Neural progenitor cell (in vitro differentiated cells): ENCODE measurements around the gene GBA3. TPM values are rescaled to one million over a fixed set of nuclear protein-coding genes. Genes with fewer than 3 reads are reported as not detected.

Experiments used
- DNase-seq: peaks from one replicate; pipeline ENCODE4 v3.0.0-alpha.2; 2016; ENCODE audit warnings: low spot score
- H2AFZ ChIP-seq: fragments of 200-600 bp; sonication (generic); replicated peaks from 2 replicates; pipeline ENCODE4 v1.6.1; 2016; ENCODE audit warnings: antibody characterized with exemption
- H3F3A ChIP-seq: fragments of 200-600 bp; sonication (generic); 2 replicates; pipeline ENCODE4 v1.6.1; 2016; ENCODE audit warnings: antibody characterized with exemption, low read depth
- H3K27ac ChIP-seq: fragments of 200-600 bp; sonication (generic); 2 replicates; pipeline ENCODE4 v1.5.1; 2016; ENCODE audit warnings: mild to moderate bottlenecking
- H3K27me3 ChIP-seq: fragments of 200-600 bp; sonication (generic); 2 replicates; pipeline ENCODE4 v1.6.1; 2016; ENCODE audit warnings: mild to moderate bottlenecking, moderate library complexity
- H3K36me3 ChIP-seq: fragments of 200-600 bp; sonication (generic); 2 replicates; pipeline ENCODE4 v1.5.1; 2016
- H3K4me1 ChIP-seq: fragments of 200-600 bp; sonication (generic); 2 replicates; pipeline ENCODE4 v1.6.1; 2016; ENCODE audit warnings: mixed run types
- H3K4me2 ChIP-seq: fragments of 200-600 bp; sonication (generic); 2 replicates; pipeline ENCODE4 v1.6.1; 2016
- H3K4me3 ChIP-seq: fragments of 200-600 bp; sonication (generic); 2 replicates; pipeline ENCODE4 v1.5.1; 2016
- H3K79me2 ChIP-seq: fragments of 200-600 bp; sonication (generic); 2 replicates; pipeline ENCODE4 v1.6.1; 2016; ENCODE audit warnings: low read depth
- H3K9ac ChIP-seq: fragments of 200-600 bp; sonication (generic); 2 replicates; pipeline ENCODE4 v1.6.1; 2016
- H3K9me3 ChIP-seq: fragments of 200-600 bp; sonication (generic); 2 replicates; pipeline ENCODE4 v1.5.1; 2016; ENCODE audit warnings: low read depth
- H4K20me1 ChIP-seq: fragments of 200-600 bp; sonication (generic); 2 replicates; pipeline ENCODE4 v1.6.1; 2016; ENCODE audit warnings: low read depth
- H3K27ac Mint-ChIP-seq: 3 replicates; pipeline ENCODE4 v1.8.0; 2021; ENCODE audit warnings: mixed read lengths
- H3K27me3 Mint-ChIP-seq: 2 replicates; pipeline ENCODE4 v1.8.0; 2022; ENCODE audit warnings: low read depth, mild to moderate bottlenecking, inconsistent platforms, moderate library complexity, mixed read lengths; ENCODE audit not compliant: insufficient read depth
- H3K36me3 Mint-ChIP-seq: 3 replicates; pipeline ENCODE4 v1.8.0; 2021; ENCODE audit warnings: mixed read lengths
- H3K4me1 Mint-ChIP-seq: 3 replicates; pipeline ENCODE4 v1.8.0; 2021; ENCODE audit warnings: mixed read lengths
- H3K4me3 Mint-ChIP-seq: 3 replicates; pipeline ENCODE4 v1.8.0; 2021; ENCODE audit warnings: mild to moderate bottlenecking, moderate library complexity, mixed read lengths
- H3K9me3 Mint-ChIP-seq: 3 replicates; pipeline ENCODE4 v1.8.0; 2020; ENCODE audit warnings: mixed read lengths
- CTCF ChIP-seq: fragments of 200-600 bp; sonication (generic); IDR thresholded peaks from 2 replicates; pipeline ENCODE4 v1.5.1; 2017; ENCODE audit warnings: antibody characterized with exemption, mild to moderate bottlenecking
- EZH2 ChIP-seq: fragments of 200-600 bp; sonication (generic); IDR thresholded peaks from 2 replicates; pipeline ENCODE4 v1.6.1; 2017; ENCODE audit warnings: antibody characterized with exemption, mild to moderate bottlenecking, moderate library complexity
- EZH2phosphoT487 ChIP-seq: fragments of 200-600 bp; sonication (generic); IDR thresholded peaks from 2 replicates; pipeline ENCODE4 v1.6.1; 2017; ENCODE audit warnings: antibody characterized with exemption
- total RNA-seq: library from RNA; depleted of rRNA; stranded (reverse); fragments of >200 nt; gene quantifications from 2 replicates; pipeline ENCODE4 v1.2.3, GENCODE V29; 2015; ENCODE audit warnings: low replicate concordance

The GBA3 gene
- total RNA-seq, 1 donor from 2014 or later, result not detected

- H3K36me3 Mint-ChIP-seq, result no peaks in the 10 kb centered on the region
- DNase-seq, result no peak
- no peak overlapping the region for H2AFZ ChIP-seq
- H3K27ac ChIP-seq, result no peak overlapping the region
- H3K27me3 Mint-ChIP-seq, result no peaks in the 10 kb centered on the region
- H3K27ac Mint-ChIP-seq, result no peak overlapping the region
- no peak overlapping the region for H3K4me3 Mint-ChIP-seq
- no peaks in the 10 kb centered on the region for H4K20me1 ChIP-seq
- no peaks in the 10 kb centered on the region for H3F3A ChIP-seq
- no peak overlapping the region for H3K9ac ChIP-seq
- no peaks in the 10 kb centered on the region for H3K9me3 ChIP-seq
- TF ChIP-seq EZH2phosphoT487, result no peak
- no peak for TF ChIP-seq EZH2
- no peak for TF ChIP-seq CTCF
- H3K4me1 Mint-ChIP-seq, result peaks cover 7% of the 10 kb centered on the region
- H3K4me1 ChIP-seq, result no peaks in the 10 kb centered on the region
- H3K4me3 ChIP-seq, result no peak overlapping the region
- H3K4me2 ChIP-seq, result no peak overlapping the region
- H3K27me3 ChIP-seq, result no peaks in the 10 kb centered on the region
- H3K36me3 ChIP-seq, result no peaks in the 10 kb centered on the region
- no peaks in the 10 kb centered on the region for H3K79me2 ChIP-seq
- peaks cover 5% of the 10 kb centered on the region for H3K9me3 Mint-ChIP-seq
Measured at GRCh38 chr4:22703912-22704311, 11.2 kb downstream of the GBA3 start.

GRCh38 chr4:22707390-22707789 is 14.7 kb downstream of the GBA3 start:
- H4K20me1 ChIP-seq, result no peaks in the 10 kb centered on the region
- Mint-ChIP-seq H3K27me3 (no peaks in the 10 kb centered on the region), H3K4me1 (peaks cover 7% of the 10 kb centered on the region), H3K4me3 (no peak overlapping the region), H3K27ac (no peak overlapping the region), H3K36me3 (no peaks in the 10 kb centered on the region), H3K9me3 (no peaks in the 10 kb centered on the region)
- no peaks in the 10 kb centered on the region for H3K4me1 ChIP-seq
- H3K4me2 ChIP-seq, result no peak overlapping the region
- no peaks in the 10 kb centered on the region for H3F3A ChIP-seq
- no peaks in the 10 kb centered on the region for H3K79me2 ChIP-seq
- H3K9me3 ChIP-seq, result no peaks in the 10 kb centered on the region
- H3K4me3 ChIP-seq, result no peak overlapping the region
- H3K27ac ChIP-seq, result no peak overlapping the region
- no peak for TF ChIP-seq EZH2
- no peak for TF ChIP-seq CTCF
- no peak for TF ChIP-seq EZH2phosphoT487
- DNase-seq, result no peak
- no peak overlapping the region for H3K9ac ChIP-seq
- H3K36me3 ChIP-seq, result no peaks in the 10 kb centered on the region
- H2AFZ ChIP-seq, result no peak overlapping the region
- no peaks in the 10 kb centered on the region for H3K27me3 ChIP-seq

- Histone ChIP-seq H3K4me2 (no peak overlapping the region), H3K4me1 (no peaks in the 10 kb centered on the region), H3K4me3 (no peak overlapping the region), H3K9ac (no peak overlapping the region), H3K27me3 (no peaks in the 10 kb centered on the region), H3K27ac (no peak overlapping the region), H3K9me3 (no peaks in the 10 kb centered on the region), H3F3A (no peaks in the 10 kb centered on the region), H3K36me3 (no peaks in the 10 kb centered on the region), H3K79me2 (no peaks in the 10 kb centered on the region), H2AFZ (no peak overlapping the region), H4K20me1 (no peaks in the 10 kb centered on the region)
- H3K4me1 Mint-ChIP-seq, result peaks cover 2% of the 10 kb centered on the region
- H3K27me3 Mint-ChIP-seq, result no peaks in the 10 kb centered on the region
- no peaks in the 10 kb centered on the region for H3K36me3 Mint-ChIP-seq
- H3K27ac Mint-ChIP-seq, result no peak overlapping the region
- H3K9me3 Mint-ChIP-seq, result no peaks in the 10 kb centered on the region
- no peak for DNase-seq
- no peak overlapping the region for H3K4me3 Mint-ChIP-seq
- TF ChIP-seq CTCF (no peak), EZH2phosphoT487 (no peak), EZH2 (no peak)
Measured at GRCh38 chr4:22708961-22709360, 16.2 kb downstream of the GBA3 start.

- H3K4me3 ChIP-seq, result no peak overlapping the region
- H3K36me3 Mint-ChIP-seq, result no peaks in the 10 kb centered on the region
- H3K79me2 ChIP-seq, result no peaks in the 10 kb centered on the region
- no peak overlapping the region for H3K9ac ChIP-seq
- no peak overlapping the region for H3K4me2 ChIP-seq
- no peaks in the 10 kb centered on the region for H3F3A ChIP-seq
- no peaks in the 10 kb centered on the region for H3K9me3 Mint-ChIP-seq
- no peak overlapping the region for H3K27ac Mint-ChIP-seq
- no peaks in the 10 kb centered on the region for H3K9me3 ChIP-seq
- H3K36me3 ChIP-seq, result no peaks in the 10 kb centered on the region
- no peak for TF ChIP-seq EZH2phosphoT487
- no peak for TF ChIP-seq EZH2
- no peak for TF ChIP-seq CTCF
- no peaks in the 10 kb centered on the region for H3K27me3 Mint-ChIP-seq
- H4K20me1 ChIP-seq, result no peaks in the 10 kb centered on the region
- no peak overlapping the region for H2AFZ ChIP-seq
- no peak for DNase-seq
- no peak overlapping the region for H3K27ac ChIP-seq
- H3K4me1 Mint-ChIP-seq, result no peaks in the 10 kb centered on the region
- no peak overlapping the region for H3K4me3 Mint-ChIP-seq
- no peaks in the 10 kb centered on the region for H3K4me1 ChIP-seq
- H3K27me3 ChIP-seq, result no peaks in the 10 kb centered on the region
Measured at GRCh38 chr4:22712105-22712504, 19.4 kb downstream of the GBA3 start.
